ENCODE measurements around the gene MEF2D.

- TF ChIP-seq EZH2 (IDR thresholded peaks at IDR 0.05; ENCODE audit: low read depth) (no peak), CTCF (conservative IDR thresholded peaks at IDR 0.05) (no peak)
Measured at GRCh38 chr1:156538711-156539440, 38.3 kb upstream of the MEF2D start.
